ENCODE results near the gene INTS7. TPM values are rescaled to one million over a fixed set of nuclear protein-coding genes. Genes with fewer than 3 reads are reported as not detected.
A peak's percentile ranks its signal among the peaks of the same experiment; 100 is the strongest.

INTS7 gene
- total and polyA plus RNA-seq, 9 of the 15 experiments (the other 6 are each of a cell fraction or from before 2014, with no cell fraction given): 27.3 to 68.4 (median 40.4) TPM

DNA sequence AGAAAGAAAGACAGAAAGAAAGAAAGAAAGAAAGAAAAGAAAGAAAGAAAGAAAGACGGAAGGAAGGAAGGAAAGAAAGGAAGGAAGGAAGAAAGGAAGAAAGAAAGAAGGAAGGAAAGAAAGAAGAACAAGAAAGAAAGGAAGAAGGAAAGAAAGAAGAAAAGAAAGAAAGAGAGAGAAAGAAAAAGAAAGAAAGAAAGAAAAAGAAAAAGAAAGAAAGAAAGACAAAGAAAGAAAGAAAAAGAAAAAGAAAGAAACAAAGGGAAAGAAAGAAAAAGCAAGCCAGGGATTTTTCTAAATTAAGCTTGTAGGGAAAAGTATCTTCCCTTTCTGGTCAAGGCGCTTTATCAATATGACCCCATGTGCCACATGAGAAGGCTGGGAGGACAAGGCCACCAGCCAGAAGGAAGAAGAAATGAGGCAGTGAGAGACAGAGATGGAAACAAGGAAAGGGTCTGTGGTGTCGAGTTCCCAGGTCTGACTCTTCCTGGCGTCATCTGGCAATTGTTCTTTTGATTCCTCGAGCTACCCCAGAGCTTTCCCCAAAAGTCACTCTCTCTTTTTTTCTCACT is 116.4 kb downstream of the INTS7 start (continued):
- TF ChIP-seq POLR2AphosphoS5 (IDR thresholded peaks at IDR 0.05; ENCODE audit: control insufficient read depth, insufficient read depth, low read depth, low read length) (no peak), NEUROD1 (IDR thresholded peaks at IDR 0.05; ENCODE audit: borderline replicate concordance, low read depth, low read length, partially characterized antibody) (no peak), PML (IDR thresholded peaks at IDR 0.05; ENCODE audit: low read length) (no peak), ETV1 (tag; conservative IDR thresholded peaks at IDR 0.05; ENCODE audit: low read depth) (no peak), ZNF133 (CRISPR knock-in tag; IDR thresholded peaks at IDR 0.05) (no peak), NRF1 (conservative IDR thresholded peaks at IDR 0.05 in 1 of 2, IDR thresholded peaks at IDR 0.05 in 1 of 2) (no peak), ZNF174 (CRISPR knock-in tag; IDR thresholded peaks at IDR 0.05) (no peak), C11orf30 (IDR thresholded peaks at IDR 0.05; ENCODE audit: low read depth) (no peak), NFIC (IDR thresholded peaks at IDR 0.05) (no peak), SP1 (CRISPR knock-in tag; IDR thresholded peaks at IDR 0.05) (no peak), HNRNPLL (IDR thresholded peaks at IDR 0.05; ENCODE audit: low read depth, low read length, poor library complexity, severe bottlenecking) (no peak), CC2D1A (IDR thresholded peaks at IDR 0.05) (no peak), CREB1 (IDR thresholded peaks at IDR 0.05) (no peak), CREB1 (CRISPR knock-in tag; IDR thresholded peaks at IDR 0.05) (no peak), FOXK2 (conservative IDR thresholded peaks at IDR 0.05 in 1 of 2, IDR thresholded peaks at IDR 0.05 in 1 of 2; ENCODE audit: low read depth in 2 of 2) (no peak), SMARCA5 (IDR thresholded peaks at IDR 0.05) (peak; percentile 33; the same call in 1 of the 2 replicates), HMG20A (CRISPR knock-in tag; conservative IDR thresholded peaks at IDR 0.05) (no peak)
- TF ChIP-seq, protein P1, sequence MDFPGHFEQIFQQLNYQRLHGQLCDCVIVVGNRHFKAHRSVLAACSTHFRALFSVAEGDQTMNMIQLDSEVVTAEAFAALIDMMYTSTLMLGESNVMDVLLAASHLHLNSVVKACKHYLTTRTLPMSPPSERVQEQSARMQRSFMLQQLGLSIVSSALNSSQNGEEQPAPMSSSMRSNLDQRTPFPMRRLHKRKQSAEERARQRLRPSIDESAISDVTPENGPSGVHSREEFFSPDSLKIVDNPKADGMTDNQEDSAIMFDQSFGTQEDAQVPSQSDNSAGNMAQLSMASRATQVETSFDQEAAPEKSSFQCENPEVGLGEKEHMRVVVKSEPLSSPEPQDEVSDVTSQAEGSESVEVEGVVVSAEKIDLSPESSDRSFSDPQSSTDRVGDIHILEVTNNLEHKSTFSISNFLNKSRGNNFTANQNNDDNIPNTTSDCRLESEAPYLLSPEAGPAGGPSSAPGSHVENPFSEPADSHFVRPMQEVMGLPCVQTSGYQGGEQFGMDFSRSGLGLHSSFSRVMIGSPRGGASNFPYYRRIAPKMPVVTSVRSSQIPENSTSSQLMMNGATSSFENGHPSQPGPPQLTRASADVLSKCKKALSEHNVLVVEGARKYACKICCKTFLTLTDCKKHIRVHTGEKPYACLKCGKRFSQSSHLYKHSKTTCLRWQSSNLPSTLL (IDR thresholded peaks at IDR 0.05): peak; percentile 38; the same call in 1 of the 2 replicates
- TF ChIP-seq, protein P2, sequence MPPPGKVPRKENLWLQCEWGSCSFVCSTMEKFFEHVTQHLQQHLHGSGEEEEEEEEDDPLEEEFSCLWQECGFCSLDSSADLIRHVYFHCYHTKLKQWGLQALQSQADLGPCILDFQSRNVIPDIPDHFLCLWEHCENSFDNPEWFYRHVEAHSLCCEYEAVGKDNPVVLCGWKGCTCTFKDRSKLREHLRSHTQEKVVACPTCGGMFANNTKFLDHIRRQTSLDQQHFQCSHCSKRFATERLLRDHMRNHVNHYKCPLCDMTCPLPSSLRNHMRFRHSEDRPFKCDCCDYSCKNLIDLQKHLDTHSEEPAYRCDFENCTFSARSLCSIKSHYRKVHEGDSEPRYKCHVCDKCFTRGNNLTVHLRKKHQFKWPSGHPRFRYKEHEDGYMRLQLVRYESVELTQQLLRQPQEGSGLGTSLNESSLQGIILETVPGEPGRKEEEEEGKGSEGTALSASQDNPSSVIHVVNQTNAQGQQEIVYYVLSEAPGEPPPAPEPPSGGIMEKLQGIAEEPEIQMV (tag; conservative IDR thresholded peaks at IDR 0.05; ENCODE audit: low read depth): 0 out of 2 replicates have a peak, but pooled peaks have one; percentile 26
- TF ChIP-seq, protein P3, sequence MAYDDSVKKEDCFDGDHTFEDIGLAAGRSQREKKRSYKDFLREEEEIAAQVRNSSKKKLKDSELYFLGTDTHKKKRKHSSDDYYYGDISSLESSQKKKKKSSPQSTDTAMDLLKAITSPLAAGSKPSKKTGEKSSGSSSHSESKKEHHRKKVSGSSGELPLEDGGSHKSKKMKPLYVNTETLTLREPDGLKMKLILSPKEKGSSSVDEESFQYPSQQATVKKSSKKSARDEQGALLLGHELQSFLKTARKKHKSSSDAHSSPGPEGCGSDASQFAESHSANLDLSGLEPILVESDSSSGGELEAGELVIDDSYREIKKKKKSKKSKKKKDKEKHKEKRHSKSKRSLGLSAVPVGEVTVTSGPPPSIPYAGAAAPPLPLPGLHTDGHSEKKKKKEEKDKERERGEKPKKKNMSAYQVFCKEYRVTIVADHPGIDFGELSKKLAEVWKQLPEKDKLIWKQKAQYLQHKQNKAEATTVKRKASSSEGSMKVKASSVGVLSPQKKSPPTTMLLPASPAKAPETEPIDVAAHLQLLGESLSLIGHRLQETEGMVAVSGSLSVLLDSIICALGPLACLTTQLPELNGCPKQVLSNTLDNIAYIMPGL (CRISPR knock-in tag; IDR thresholded peaks at IDR 0.05): no peak
- TF ChIP-seq, protein P4, sequence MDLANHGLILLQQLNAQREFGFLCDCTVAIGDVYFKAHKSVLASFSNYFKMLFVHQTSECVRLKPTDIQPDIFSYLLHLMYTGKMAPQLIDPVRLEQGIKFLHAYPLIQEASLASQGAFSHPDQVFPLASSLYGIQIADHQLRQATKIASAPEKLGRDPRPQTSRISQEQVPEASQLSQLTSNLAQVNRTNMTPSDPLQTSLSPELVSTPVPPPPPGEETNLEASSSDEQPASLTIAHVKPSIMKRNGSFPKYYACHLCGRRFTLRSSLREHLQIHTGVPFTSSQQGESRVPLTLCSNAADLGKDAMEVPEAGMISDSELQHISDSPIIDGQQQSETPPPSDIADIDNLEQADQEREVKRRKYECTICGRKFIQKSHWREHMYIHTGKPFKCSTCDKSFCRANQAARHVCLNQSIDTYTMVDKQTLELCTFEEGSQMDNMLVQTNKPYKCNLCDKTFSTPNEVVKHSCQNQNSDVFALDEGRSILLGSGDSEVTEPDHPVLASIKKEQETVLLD (IDR thresholded peaks at IDR 0.05): 0 out of 2 replicates have a peak, but pooled peaks have one; percentile 40
- TF ChIP-seq, protein P5, sequence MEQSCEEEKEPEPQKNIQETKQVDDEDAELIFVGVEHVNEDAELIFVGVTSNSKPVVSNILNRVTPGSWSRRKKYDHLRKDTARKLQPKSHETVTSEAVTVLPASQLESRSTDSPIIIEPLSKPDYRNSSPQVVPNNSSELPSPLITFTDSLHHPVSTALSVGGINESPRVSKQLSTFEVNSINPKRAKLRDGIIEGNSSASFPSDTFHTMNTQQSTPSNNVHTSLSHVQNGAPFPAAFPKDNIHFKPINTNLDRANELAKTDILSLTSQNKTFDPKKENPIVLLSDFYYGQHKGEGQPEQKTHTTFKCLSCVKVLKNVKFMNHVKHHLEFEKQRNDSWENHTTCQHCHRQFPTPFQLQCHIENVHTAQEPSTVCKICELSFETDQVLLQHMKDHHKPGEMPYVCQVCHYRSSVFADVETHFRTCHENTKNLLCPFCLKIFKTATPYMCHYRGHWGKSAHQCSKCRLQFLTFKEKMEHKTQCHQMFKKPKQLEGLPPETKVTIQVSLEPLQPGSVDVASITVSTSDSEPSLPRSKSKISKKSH (CRISPR knock-in tag; IDR thresholded peaks at IDR 0.05): no peak

All from K562 (cell line).